Forelimb muscle (tissue), 1 donor: ENCODE measurements around the gene WASHC3. TPM values are rescaled to one million over a fixed set of nuclear protein-coding genes. Genes with fewer than 3 reads are reported as not detected.
"Not testable (repeated sequence)": the region's sequence is repeated elsewhere in the genome, so short reads cannot be mapped to it uniquely, and the experiment has no call there.

ENCODE experiments used
- DNase-seq: peaks from one replicate; pipeline ENCODE4 v3.0.0-alpha.2; 2013; ENCODE audit warnings: low read depth
- polyA plus RNA-seq: library from polyadenylated mRNA; unstranded; fragments of 120-200 nt; gene quantifications from one replicate; pipeline ENCODE4 v1.2.1, GENCODE V29; 2013; ENCODE audit not compliant: insufficient read length

The WASHC3 gene
- polyA plus RNA-seq, 1 donor, result 37.3 TPM

- DNase-seq, result no peak
Observed at GRCh38 chr12:102050660-102051430, 10.9 kb downstream of the WASHC3 start.

GRCh38 chr12:102043928-102044327, 17.9 kb downstream of the WASHC3 start:
- no peak for DNase-seq

GRCh38 chr12:102033991-102034745, 27.6 kb downstream of the WASHC3 start:
- DNase-seq, result no peak

DNA sequence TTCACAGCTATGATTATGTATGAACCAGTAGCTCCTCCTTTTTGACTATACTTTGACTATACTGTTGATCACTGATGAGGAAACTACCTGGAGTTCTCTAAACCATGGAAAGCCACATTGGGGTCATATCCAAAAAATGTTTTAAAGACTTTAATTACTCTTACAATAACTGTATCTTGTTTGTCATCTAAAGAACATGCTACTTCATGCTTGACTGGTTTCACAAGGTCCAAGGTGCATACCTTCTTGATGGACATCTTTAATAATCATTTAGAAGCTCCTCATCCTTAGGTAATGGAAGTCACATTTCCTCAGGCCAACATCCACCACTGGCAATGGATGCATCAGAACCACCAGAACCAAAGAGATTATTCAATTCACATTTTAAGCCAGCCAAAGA, 29.9 kb downstream of the WASHC3 start:
- no peak for DNase-seq

DNA sequence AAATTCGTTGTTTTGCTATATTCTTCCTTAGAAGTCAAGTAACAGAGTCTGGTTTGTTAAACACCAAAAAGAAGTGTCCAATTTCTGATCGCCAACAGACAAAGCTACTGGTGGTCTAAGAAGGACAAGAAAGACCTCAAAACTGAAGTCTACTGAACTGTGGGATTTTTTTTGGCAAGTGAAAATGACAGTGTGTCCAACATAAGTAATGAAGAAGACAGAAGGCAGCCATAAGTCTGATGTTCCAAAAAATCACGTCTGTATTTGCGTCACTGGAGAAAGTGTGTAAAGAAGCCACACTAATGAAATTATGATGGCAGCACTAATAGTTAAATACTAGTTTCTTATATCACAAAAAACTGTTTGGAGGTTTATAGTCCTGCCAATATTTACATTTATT, 32.6 kb downstream of the WASHC3 start:
- no peak for DNase-seq

GRCh38 chr12:102026728-102027127, 35.1 kb downstream of the WASHC3 start:
- no peak for DNase-seq

- DNase-seq, result no peak
Observed at GRCh38 chr12:102024765-102025164, 37.0 kb downstream of the WASHC3 start.

DNA sequence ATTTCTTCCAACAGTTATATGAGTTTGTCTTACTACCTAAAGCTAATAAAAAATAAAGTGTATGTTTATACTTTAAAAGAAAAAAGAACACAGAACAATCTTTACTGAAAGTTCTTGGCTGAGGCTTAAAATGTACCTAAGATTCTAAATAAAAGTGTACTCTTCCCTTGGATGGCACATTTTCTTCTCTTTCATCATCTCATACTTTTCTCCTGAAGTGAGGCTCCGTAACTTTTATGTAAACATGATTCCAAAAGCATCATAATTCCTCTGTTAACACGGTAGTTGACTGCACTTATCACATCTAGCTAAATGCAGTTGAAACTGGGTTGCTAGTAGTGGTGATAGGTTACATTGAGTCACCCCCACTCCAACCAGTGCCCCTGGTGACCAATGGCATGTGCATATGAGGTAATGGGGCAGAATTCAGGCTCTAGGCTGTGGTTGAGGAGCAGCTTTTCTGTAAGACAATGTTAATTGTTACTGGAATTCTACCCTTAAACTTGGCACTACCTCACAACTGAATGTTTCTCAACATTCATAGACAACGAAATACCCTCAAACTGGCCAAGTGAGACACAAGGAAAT, 38.4 kb downstream of the WASHC3 start:
- no peak for DNase-seq

- no peak for DNase-seq
Observed at GRCh38 chr12:102022286-102022685, 39.5 kb downstream of the WASHC3 start.

- no peak for DNase-seq
Observed at GRCh38 chr12:102021540-102022246, 40.1 kb downstream of the WASHC3 start.

DNA sequence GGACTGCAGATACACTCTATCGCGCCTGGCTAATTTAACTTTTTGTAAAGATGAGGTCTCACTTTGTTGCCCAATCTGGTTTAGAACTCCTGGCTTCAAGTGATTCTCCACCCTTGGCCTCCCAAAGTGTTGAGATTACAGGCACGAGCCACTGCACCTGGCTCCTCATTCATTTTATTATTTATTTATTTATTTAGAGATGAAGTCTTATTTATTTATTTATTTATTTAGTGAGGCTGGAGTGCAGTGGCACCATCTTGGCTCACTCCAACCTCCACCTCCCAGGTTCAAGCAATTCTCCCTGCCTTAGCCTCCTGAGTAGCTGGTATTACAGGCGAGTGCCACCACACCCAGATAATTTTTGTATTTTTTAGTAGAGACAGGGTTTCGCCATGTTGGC, 43.2 kb downstream of the WASHC3 start:
- DNase-seq, result not testable (repeated sequence)

DNA sequence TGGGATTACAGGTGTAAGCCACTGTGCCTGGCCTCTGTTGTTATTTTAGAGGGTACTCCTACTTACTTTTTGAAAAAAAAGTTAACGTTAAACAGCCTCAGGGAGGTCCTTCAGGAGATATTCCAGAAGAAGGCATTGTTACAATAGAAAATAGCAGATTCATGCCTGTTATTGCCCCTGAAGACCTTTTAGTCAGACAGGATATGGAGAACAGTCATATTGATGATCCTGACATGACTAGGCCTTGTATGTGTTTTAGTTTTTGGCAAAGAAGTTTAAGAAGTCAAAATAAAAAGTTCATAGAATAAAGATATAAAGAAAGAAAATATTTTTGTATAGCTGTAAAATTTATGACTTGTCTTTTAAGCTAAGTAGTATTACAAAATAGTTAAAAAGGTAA, 45.3 kb downstream of the WASHC3 start:
- DNase-seq, result no peak

- DNase-seq, result no peak
Observed at GRCh38 chr12:102010265-102010994, 51.4 kb downstream of the WASHC3 start.

- no peak for DNase-seq
Observed at GRCh38 chr12:102009796-102010195, 52.0 kb downstream of the WASHC3 start.

GRCh38 chr12:102008615-102009126, 53.1 kb downstream of the WASHC3 start:
- DNase-seq, result no peak

DNA sequence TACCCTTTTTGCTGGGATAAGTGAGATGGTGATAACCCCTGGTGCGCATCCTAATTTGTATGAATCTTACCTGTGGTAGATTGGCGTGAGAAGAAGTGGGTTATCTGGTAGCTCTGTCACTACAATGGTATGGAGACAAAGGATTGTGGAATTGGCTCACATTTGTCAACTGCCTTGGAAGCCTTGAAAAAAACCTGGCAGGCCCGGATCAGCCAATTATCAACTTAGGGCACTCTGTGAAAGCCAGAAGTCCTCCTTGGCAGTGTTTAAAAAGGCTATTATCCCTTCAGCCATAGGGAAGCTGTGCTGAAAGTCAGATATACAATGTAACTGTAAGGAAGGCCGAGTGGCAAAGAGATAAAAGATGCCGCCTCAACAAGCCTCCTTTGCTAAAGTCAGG, 56.5 kb downstream of the WASHC3 start:
- DNase-seq, result no peak

GRCh38 chr12:101997102-101997501, 64.7 kb downstream of the WASHC3 start:
- DNase-seq, result no peak

DNA sequence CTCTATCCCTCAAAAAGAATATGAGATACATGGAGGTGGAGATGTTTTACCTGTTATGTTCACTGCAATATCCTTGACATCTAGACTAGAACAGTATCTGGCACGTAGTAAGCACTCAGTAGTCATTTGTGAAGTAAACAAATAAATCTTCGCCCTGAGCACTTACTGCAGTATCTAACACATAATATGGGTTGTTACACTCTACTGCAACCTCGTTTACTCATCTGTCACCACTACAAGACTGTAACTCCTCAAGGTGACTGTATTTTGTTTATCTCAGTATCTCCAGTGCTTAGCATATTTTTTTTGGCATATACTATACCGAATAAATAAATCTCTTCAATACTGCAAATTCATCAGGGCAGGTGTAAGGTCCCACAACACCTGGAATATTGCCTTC, 66.1 kb downstream of the WASHC3 start:
- DNase-seq, result no peak

DNA sequence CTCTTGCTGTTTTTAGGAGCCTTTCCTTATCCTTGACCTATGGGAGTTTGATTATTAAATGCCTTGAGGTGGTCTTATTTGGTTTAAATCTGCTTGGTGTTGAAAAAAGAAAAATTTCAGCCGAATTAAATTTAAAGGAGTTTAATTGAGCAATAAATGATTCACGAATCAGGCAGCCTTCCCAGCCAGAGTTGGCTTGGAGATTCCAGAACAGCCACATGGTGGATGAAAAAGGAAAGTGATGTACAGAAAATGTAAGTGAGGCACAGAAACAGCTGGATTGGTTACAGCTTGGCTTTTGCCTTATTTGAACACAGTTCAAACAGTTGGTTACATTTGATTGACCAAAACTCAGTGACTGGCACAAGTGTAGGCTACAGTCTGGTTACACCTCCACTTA, 69.7 kb downstream of the WASHC3 start:
- DNase-seq, result no peak

DNA sequence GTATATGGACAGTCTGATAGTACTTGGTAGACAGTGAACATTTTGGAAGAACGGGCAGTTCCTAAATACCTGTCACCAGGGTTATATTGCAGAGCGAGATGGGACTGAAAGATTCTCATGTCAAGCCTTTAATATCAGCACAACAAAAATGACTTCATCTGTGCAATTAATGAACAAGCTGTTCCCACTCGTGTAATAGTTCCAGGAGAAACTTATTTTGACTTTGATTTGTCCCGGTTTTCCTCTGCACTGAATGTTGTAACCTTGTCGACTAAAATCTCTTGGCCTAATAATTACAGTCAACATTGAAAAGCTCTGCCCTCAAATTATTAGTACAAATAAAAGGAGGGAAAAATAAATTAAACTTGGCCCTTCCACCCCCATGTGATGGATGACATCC, 79.5 kb downstream of the WASHC3 start:
- no peak for DNase-seq

- no peak for DNase-seq
Observed at GRCh38 chr12:101981868-101982267, 79.9 kb downstream of the WASHC3 start.
